ENCODE data around the gene LETM1. TPM values are rescaled to one million over a fixed set of nuclear protein-coding genes. Genes with fewer than 3 reads are reported as not detected.

LETM1 gene
- total RNA-seq, 1 experiment from 2014 or later: 67.3 TPM

DNA sequence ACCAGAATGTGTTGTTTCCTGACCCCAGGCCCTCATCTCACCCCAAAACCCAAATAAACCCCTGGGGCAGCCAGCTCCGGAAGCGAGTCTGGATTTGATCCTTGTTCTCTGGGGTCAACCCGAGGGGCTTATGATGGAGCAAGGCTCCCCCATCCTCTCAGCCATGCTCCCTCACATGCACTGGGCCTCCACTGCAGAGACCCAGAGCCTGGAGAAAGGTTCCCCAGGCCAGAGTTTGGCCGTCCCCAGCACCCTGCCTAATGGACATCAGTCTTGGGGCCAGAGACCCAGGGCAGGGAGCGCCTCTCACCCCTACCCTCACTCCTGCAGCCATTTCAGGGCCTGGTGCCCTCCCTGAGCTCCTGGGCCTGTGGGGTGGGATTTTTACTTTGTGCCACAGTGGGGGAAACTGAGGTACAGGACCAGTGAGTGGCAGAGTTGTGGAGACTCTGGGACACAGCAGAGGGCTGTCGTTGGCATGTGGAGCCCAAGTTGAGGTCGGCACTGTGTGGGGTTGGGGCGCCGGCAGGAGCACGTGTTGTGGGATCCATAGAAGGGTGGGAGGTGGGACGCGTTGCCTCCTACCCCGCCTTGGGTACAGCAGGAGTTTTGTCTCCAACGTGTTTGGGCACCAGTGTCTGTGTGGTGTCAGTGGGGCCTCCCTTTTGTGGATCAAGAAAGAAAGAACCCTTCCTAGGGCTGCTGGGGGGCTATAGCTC is 59.3 kb downstream of the LETM1 start:
- intact Hi-C loops (cut with micrococcal nuclease): no loop called here
- Histone ChIP-seq H3K9me3 (ENCODE audit: control insufficient read depth in 1 of 2, insufficient read depth in 1 of 2, low read depth in 1 of 2, low read length in 2 of 2) (no peaks in the 10 kb centered on the region), H3K4me3 (replicated peaks in 1 of 2; ENCODE audit: low read depth in 1 of 2, low read length in 2 of 2) (no peak overlapping the region), H3K9ac (ENCODE audit: low read length) (no peak overlapping the region), H4K20me1 (ENCODE audit: insufficient read depth) (no peaks in the 10 kb centered on the region), H2AFZ (ENCODE audit: low read depth, low read length, poor library complexity, severe bottlenecking) (no peak overlapping the region), H3K36me3 (ENCODE audit: control insufficient read depth in 1 of 2, insufficient read depth in 2 of 2, low read length in 2 of 2) (peaks cover 0 to 4% of the 10 kb centered on the region in 2 experiments; a peak in 1 of 4 replicates), H3K79me2 (ENCODE audit: insufficient read depth, low read length) (peaks cover 15% of the 10 kb centered on the region; the same call in 1 of the 2 replicates), H3K4me1 (ENCODE audit: control insufficient read depth in 1 of 2, insufficient read depth in 2 of 2, low read length in 2 of 2) (peaks cover 6 to 19% of the 10 kb centered on the region in 2 experiments; a peak in 3 of 4 replicates), H3K27ac (ENCODE audit: low read depth, low read length) (no peak overlapping the region), H3K27me3 (ENCODE audit: insufficient read depth, low read length) (no peaks in the 10 kb centered on the region), H3K9me2 (ENCODE audit: insufficient read depth) (no peaks in the 10 kb centered on the region), H3K4me2 (ENCODE audit: low read length) (no peak overlapping the region)
- ChIA-PET CTCF (no interaction called here), POLR2A (no interaction called here), RAD21 (ENCODE audit: low non-redundant PET in 1 of 2, low total read pairs in 2 of 2, uncharacterized antibody in 2 of 2, unreplicated experiment in 2 of 2) (no interaction called here)
- no peak for DNase-seq (ENCODE audit: low read depth, low spot score)
- TF ChIP-seq ELF1 (IDR thresholded peaks at IDR 0.05; ENCODE audit: borderline replicate concordance, low read depth) (no peak), SIN3A (IDR thresholded peaks at IDR 0.05; ENCODE audit: low read depth) (no peak), RAD21 (IDR thresholded peaks at IDR 0.05; ENCODE audit: low read depth) (no peak), POLR2AphosphoS5 (IDR thresholded peaks at IDR 0.05; ENCODE audit: low read depth, low read length) (no peak), EGR1 (IDR thresholded peaks at IDR 0.05; ENCODE audit: low read depth) (no peak), POLR2A (IDR thresholded peaks at IDR 0.05; ENCODE audit: borderline replicate concordance, extremely low read depth, insufficient read depth, insufficient read length) (no peak), CEBPB (IDR thresholded peaks at IDR 0.05; ENCODE audit: low read depth) (no peak), TCF7L2 (IDR thresholded peaks at IDR 0.05; ENCODE audit: borderline replicate concordance, extremely low read depth, insufficient read depth, insufficient read length) (no peak), ZFX (IDR thresholded peaks at IDR 0.05) (no peak), EZH2phosphoT487 (IDR thresholded peaks at IDR 0.05; ENCODE audit: borderline replicate concordance) (no peak), SRF (IDR thresholded peaks at IDR 0.05; ENCODE audit: low read depth) (no peak), CBX3 (IDR thresholded peaks at IDR 0.05; ENCODE audit: low read depth) (no peak), JUND (IDR thresholded peaks at IDR 0.05) (no peak), FOSL1 (IDR thresholded peaks at IDR 0.05; ENCODE audit: low read depth) (no peak), YY1 (IDR thresholded peaks at IDR 0.05; ENCODE audit: extremely low read depth, insufficient replicate concordance, low read depth, low read length) (no peak), ZNF274 (IDR thresholded peaks at IDR 0.05; ENCODE audit: low read depth, low read length) (no peak), SP1 (IDR thresholded peaks at IDR 0.05; ENCODE audit: low read depth) (no peak)
- TF ChIP-seq, protein P1, sequence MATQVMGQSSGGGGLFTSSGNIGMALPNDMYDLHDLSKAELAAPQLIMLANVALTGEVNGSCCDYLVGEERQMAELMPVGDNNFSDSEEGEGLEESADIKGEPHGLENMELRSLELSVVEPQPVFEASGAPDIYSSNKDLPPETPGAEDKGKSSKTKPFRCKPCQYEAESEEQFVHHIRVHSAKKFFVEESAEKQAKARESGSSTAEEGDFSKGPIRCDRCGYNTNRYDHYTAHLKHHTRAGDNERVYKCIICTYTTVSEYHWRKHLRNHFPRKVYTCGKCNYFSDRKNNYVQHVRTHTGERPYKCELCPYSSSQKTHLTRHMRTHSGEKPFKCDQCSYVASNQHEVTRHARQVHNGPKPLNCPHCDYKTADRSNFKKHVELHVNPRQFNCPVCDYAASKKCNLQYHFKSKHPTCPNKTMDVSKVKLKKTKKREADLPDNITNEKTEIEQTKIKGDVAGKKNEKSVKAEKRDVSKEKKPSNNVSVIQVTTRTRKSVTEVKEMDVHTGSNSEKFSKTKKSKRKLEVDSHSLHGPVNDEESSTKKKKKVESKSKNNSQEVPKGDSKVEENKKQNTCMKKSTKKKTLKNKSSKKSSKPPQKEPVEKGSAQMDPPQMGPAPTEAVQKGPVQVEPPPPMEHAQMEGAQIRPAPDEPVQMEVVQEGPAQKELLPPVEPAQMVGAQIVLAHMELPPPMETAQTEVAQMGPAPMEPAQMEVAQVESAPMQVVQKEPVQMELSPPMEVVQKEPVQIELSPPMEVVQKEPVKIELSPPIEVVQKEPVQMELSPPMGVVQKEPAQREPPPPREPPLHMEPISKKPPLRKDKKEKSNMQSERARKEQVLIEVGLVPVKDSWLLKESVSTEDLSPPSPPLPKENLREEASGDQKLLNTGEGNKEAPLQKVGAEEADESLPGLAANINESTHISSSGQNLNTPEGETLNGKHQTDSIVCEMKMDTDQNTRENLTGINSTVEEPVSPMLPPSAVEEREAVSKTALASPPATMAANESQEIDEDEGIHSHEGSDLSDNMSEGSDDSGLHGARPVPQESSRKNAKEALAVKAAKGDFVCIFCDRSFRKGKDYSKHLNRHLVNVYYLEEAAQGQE (IDR thresholded peaks at IDR 0.05; ENCODE audit: low read depth): no peak
- TF ChIP-seq, protein P2, sequence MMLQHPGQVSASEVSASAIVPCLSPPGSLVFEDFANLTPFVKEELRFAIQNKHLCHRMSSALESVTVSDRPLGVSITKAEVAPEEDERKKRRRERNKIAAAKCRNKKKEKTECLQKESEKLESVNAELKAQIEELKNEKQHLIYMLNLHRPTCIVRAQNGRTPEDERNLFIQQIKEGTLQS (IDR thresholded peaks at IDR 0.05): no peak
- TF ChIP-seq, protein P3, sequence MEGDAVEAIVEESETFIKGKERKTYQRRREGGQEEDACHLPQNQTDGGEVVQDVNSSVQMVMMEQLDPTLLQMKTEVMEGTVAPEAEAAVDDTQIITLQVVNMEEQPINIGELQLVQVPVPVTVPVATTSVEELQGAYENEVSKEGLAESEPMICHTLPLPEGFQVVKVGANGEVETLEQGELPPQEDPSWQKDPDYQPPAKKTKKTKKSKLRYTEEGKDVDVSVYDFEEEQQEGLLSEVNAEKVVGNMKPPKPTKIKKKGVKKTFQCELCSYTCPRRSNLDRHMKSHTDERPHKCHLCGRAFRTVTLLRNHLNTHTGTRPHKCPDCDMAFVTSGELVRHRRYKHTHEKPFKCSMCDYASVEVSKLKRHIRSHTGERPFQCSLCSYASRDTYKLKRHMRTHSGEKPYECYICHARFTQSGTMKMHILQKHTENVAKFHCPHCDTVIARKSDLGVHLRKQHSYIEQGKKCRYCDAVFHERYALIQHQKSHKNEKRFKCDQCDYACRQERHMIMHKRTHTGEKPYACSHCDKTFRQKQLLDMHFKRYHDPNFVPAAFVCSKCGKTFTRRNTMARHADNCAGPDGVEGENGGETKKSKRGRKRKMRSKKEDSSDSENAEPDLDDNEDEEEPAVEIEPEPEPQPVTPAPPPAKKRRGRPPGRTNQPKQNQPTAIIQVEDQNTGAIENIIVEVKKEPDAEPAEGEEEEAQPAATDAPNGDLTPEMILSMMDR (IDR thresholded peaks at IDR 0.05 in 2 of 3, conservative IDR thresholded peaks at IDR 0.05 in 1 of 3; ENCODE audit: borderline replicate concordance in 1 of 3, insufficient read depth in 1 of 3, low read depth in 2 of 3, low read length in 2 of 3): no peak
- BruUV-seq (replicated peaks): no TSS peak
- no peak for ATAC-seq
